Ishikawa (cell line): ENCODE results near the gene FSHR.

Experiments used
- CEBPB ChIP-seq: IDR thresholded peaks from 2 replicates; pipeline ENCODE4 v1.6.1; 2012
- CREB1 ChIP-seq: IDR thresholded peaks from 2 replicates; pipeline ENCODE4 v1.6.1; 2012; ENCODE audit warnings: low read depth
- EGR1 ChIP-seq: IDR thresholded peaks from 2 replicates; pipeline ENCODE4 v1.6.1; 2012
- EP300 ChIP-seq: IDR thresholded peaks from 2 replicates; pipeline ENCODE4 v1.6.1; 2012; ENCODE audit warnings: borderline replicate concordance
- FOXM1 ChIP-seq: IDR thresholded peaks from 2 replicates; pipeline ENCODE4 v1.6.1; 2012; ENCODE audit warnings: low read depth, borderline replicate concordance
- NFIC ChIP-seq: IDR thresholded peaks from 2 replicates; pipeline ENCODE4 v1.6.1; 2012
- RAD21 ChIP-seq: IDR thresholded peaks from 2 replicates; pipeline ENCODE4 v1.6.1; 2012; ENCODE audit warnings: low read depth
- REST ChIP-seq: IDR thresholded peaks from 2 replicates; pipeline ENCODE4 v1.6.1; 2012; ENCODE audit warnings: low read depth, mild to moderate bottlenecking
- TAF1 ChIP-seq: IDR thresholded peaks from 2 replicates; pipeline ENCODE4 v1.6.1; 2012; ENCODE audit warnings: low read depth, mild to moderate bottlenecking
- TCF12 ChIP-seq: IDR thresholded peaks from 2 replicates; pipeline ENCODE4 v1.6.1; 2012; ENCODE audit warnings: low read depth
- TEAD4 ChIP-seq: IDR thresholded peaks from 2 replicates; pipeline ENCODE4 v1.6.1; 2012
- YY1 ChIP-seq: IDR thresholded peaks from 2 replicates; pipeline ENCODE4 v1.6.1; 2012; ENCODE audit warnings: low read depth
- ZBTB7A ChIP-seq: IDR thresholded peaks from 2 replicates; pipeline ENCODE4 v1.6.1; 2012; ENCODE audit warnings: low read depth

- TF ChIP-seq YY1 (no peak), CREB1 (no peak), EGR1 (no peak), NFIC (peak; percentile 93), TAF1 (no peak), TCF12 (no peak), ZBTB7A (no peak), EP300 (no peak), FOXM1 (no peak), REST (no peak), TEAD4 (no peak), RAD21 (peak; percentile 93), CEBPB (no peak)
Observed at GRCh38 chr2:48946449-48947048, 207.8 kb downstream of the FSHR start.
